ENCODE data around the gene CBLIF.

CBLIF gene

GRCh38 chr11:59847626-59848025 is 2.3 kb upstream of the CBLIF start:
- TF ChIP-seq CTCF (IDR thresholded peaks at IDR 0.05; ENCODE audit: insufficient read depth, low read depth, low read length, missing control alignments): no peak
- H3K4me3 ChIP-seq (ENCODE audit: low read depth, low read length): no peak overlapping the region
- no peak for DNase-seq (ENCODE audit: low read depth)

GRCh38 chr11:59846556-59846955 is 1.3 kb upstream of the CBLIF start:
- no peak for TF ChIP-seq CTCF (IDR thresholded peaks at IDR 0.05; ENCODE audit: insufficient read depth, low read depth, low read length, missing control alignments)
- DNase-seq (ENCODE audit: low read depth): no peak
- no peak overlapping the region for H3K4me3 ChIP-seq (ENCODE audit: low read depth, low read length)

GRCh38 chr11:59842316-59842715 is 3.0 kb downstream of the CBLIF start:
- TF ChIP-seq CTCF (IDR thresholded peaks at IDR 0.05; ENCODE audit: insufficient read depth, low read depth, low read length, missing control alignments): no peak
- no peak overlapping the region for H3K4me3 ChIP-seq (ENCODE audit: low read depth, low read length)
- no peak for DNase-seq (ENCODE audit: low read depth)

GRCh38 chr11:59841514-59841913 is 3.8 kb downstream of the CBLIF start:
- no peak for TF ChIP-seq CTCF (IDR thresholded peaks at IDR 0.05; ENCODE audit: insufficient read depth, low read depth, low read length, missing control alignments)
- H3K4me3 ChIP-seq (ENCODE audit: low read depth, low read length): no peak overlapping the region
- DNase-seq (ENCODE audit: low read depth): peak; percentile 6

GRCh38 chr11:59839615-59840014 is 5.7 kb downstream of the CBLIF start:
- TF ChIP-seq CTCF (IDR thresholded peaks at IDR 0.05; ENCODE audit: insufficient read depth, low read depth, low read length, missing control alignments): no peak
- DNase-seq (ENCODE audit: low read depth): no peak

GRCh38 chr11:59833602-59834001 is 11.7 kb downstream of the CBLIF start:
- TF ChIP-seq CTCF (IDR thresholded peaks at IDR 0.05; ENCODE audit: insufficient read depth, low read depth, low read length, missing control alignments): no peak
- no peak overlapping the region for H3K4me3 ChIP-seq (ENCODE audit: low read depth, low read length)
- DNase-seq (ENCODE audit: low read depth): no peak

More at GRCh38 chr11:59839615-59840014, 5.7 kb downstream of the CBLIF start:
- H3K4me3 ChIP-seq (ENCODE audit: low read depth, low read length): no peak overlapping the region

- TF ChIP-seq CTCF (IDR thresholded peaks at IDR 0.05; ENCODE audit: insufficient read depth, low read depth, low read length, missing control alignments): no peak
- no peak for DNase-seq (ENCODE audit: low read depth)
- H3K4me3 ChIP-seq (ENCODE audit: low read depth, low read length): no peak overlapping the region
These were observed 15.9 kb downstream of the CBLIF start for GRCh38 chr11:59829358-59829757.

Data from GM12865 (cell line).